ENCODE results near the gene SMIM36.

- no peak for TF ChIP-seq EZH2phosphoT487 (conservative IDR thresholded peaks at IDR 0.05; ENCODE audit: low read length)
- TF ChIP-seq, protein P1, sequence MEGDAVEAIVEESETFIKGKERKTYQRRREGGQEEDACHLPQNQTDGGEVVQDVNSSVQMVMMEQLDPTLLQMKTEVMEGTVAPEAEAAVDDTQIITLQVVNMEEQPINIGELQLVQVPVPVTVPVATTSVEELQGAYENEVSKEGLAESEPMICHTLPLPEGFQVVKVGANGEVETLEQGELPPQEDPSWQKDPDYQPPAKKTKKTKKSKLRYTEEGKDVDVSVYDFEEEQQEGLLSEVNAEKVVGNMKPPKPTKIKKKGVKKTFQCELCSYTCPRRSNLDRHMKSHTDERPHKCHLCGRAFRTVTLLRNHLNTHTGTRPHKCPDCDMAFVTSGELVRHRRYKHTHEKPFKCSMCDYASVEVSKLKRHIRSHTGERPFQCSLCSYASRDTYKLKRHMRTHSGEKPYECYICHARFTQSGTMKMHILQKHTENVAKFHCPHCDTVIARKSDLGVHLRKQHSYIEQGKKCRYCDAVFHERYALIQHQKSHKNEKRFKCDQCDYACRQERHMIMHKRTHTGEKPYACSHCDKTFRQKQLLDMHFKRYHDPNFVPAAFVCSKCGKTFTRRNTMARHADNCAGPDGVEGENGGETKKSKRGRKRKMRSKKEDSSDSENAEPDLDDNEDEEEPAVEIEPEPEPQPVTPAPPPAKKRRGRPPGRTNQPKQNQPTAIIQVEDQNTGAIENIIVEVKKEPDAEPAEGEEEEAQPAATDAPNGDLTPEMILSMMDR (IDR thresholded peaks at IDR 0.05; ENCODE audit: insufficient read depth, low read length, poor library complexity, severe bottlenecking): no peak
Measured at GRCh38 chr17:55409030-55409800, 102.0 kb downstream of the SMIM36 start.

Measured in SU-DHL-6 (cell line).